ENCODE results near the gene SAMD14.

The SAMD14 gene

DNA sequence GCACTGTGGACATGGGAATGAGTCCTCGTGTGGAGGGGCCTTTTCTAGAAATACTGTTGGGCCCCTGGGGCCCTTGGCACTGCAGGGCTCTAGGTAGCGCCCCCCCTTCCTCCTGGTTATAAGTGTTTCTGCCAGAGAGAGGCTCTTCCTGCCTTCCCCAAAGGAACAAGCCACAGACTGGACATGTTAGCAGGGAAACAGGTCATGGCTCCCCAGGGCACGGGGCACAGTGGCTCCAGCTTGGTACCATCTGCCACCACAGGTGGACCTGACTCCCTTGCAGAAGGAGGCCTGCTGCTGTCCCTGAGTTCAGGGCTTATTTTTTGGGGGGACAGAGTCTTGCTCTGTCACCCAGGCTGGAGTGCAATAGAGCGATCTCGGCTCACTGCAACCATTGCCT is 26.0 kb downstream of the SAMD14 start:
- Histone ChIP-seq H3K4me3 (ENCODE audit: insufficient read depth in 1 of 2, low read depth in 1 of 2, low read length in 2 of 2) (no peak overlapping the region), H3K9ac (ENCODE audit: low read length) (no peak overlapping the region), H4K8ac (ENCODE audit: low read length) (no peak overlapping the region), H4K91ac (ENCODE audit: low read length) (no peak overlapping the region), H3K27me3 (ENCODE audit: control insufficient read depth in 1 of 2, insufficient read depth in 1 of 2, low read length in 2 of 2) (no peaks in the 10 kb centered on the region), H3K27ac (ENCODE audit: low read length, poor library complexity, severe bottlenecking) (no peak overlapping the region), H3K18ac (ENCODE audit: low read depth in 1 of 2, low read length in 2 of 2) (no peak overlapping the region), H3K4me2 (ENCODE audit: low read length, poor library complexity, severe bottlenecking) (no peak overlapping the region), H2BK12ac (ENCODE audit: low read length in 2 of 2) (no peak overlapping the region), H2AFZ (ENCODE audit: low read depth, low read length) (no peak overlapping the region), H3K14ac (ENCODE audit: low read length in 2 of 2) (no peak overlapping the region), H3K4me1 (ENCODE audit: control insufficient read depth, insufficient read depth, low read depth, low read length) (peaks cover 39% of the 10 kb centered on the region), H3K4ac (ENCODE audit: low read depth in 1 of 2, low read length in 2 of 2) (no peak overlapping the region), H2BK120ac (ENCODE audit: low read depth, low read length) (no peak overlapping the region), H3K9me3 (ENCODE audit: control insufficient read depth, low read length) (no peaks in the 10 kb centered on the region), H2AK5ac (ENCODE audit: low read length, severe bottlenecking) (no peak overlapping the region), H2BK15ac (ENCODE audit: low read depth, poor library complexity, severe bottlenecking) (no peak overlapping the region), H2BK5ac (ENCODE audit: low read depth, low read length, poor library complexity, severe bottlenecking) (no peak overlapping the region), H3K79me1 (replicated peaks; ENCODE audit: low read length, poor library complexity, severe bottlenecking) (peaks cover 23% of the 10 kb centered on the region), H3K36me3 (ENCODE audit: control insufficient read depth in 1 of 2, insufficient read depth in 2 of 2, low read depth in 1 of 2, low read length in 2 of 2) (peaks cover 44 to 58% of the 10 kb centered on the region in 2 experiments), H3K23ac (ENCODE audit: low read length in 2 of 2) (no peak overlapping the region)
- no peak for DNase-seq
- 91% methylated on average over 5 of the region's 5 CpGs for WGBS

DNA sequence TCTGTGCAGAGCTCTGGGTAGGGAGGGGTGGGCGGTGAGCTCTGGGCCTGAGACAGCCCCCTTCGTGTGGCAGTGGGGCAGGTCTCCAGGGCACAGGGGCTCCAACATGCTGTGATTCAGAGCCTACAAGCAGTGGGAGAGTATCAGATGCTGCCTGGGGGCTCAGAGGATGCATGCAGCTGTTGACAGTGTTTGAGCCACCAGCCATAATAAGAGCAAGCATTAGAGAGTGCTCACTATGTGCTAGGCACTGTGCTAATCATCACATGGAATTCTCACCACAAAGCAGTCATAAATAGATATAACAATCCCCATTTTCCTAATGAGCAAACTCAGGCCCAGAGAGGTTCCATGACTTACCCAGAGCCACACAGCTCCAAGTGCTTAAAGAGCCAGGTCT is 26.7 kb downstream of the SAMD14 start:
- H3K27me3 ChIP-seq (ENCODE audit: control insufficient read depth in 1 of 2, insufficient read depth in 1 of 2, low read length in 2 of 2): no peaks in the 10 kb centered on the region
- H3K4me3 ChIP-seq (ENCODE audit: insufficient read depth in 1 of 2, low read depth in 1 of 2, low read length in 2 of 2): no peak overlapping the region
- no peak overlapping the region for H3K18ac ChIP-seq (ENCODE audit: low read depth in 1 of 2, low read length in 2 of 2)
- no peak overlapping the region for H2AK5ac ChIP-seq (ENCODE audit: low read length, severe bottlenecking)
- peaks cover 44 to 56% of the 10 kb centered on the region in 2 experiments for H3K36me3 ChIP-seq (ENCODE audit: control insufficient read depth in 1 of 2, insufficient read depth in 2 of 2, low read depth in 1 of 2, low read length in 2 of 2)
- H3K79me1 ChIP-seq (replicated peaks; ENCODE audit: low read length, poor library complexity, severe bottlenecking): peaks cover 23% of the 10 kb centered on the region
- H2BK120ac ChIP-seq (ENCODE audit: low read depth, low read length): no peak overlapping the region
- no peak overlapping the region for H2BK15ac ChIP-seq (ENCODE audit: low read depth, poor library complexity, severe bottlenecking)
- no peak overlapping the region for H2BK12ac ChIP-seq (ENCODE audit: low read length in 2 of 2)
- H3K14ac ChIP-seq (ENCODE audit: low read length in 2 of 2): no peak overlapping the region
- H4K8ac ChIP-seq (ENCODE audit: low read length): no peak overlapping the region
- no peaks in the 10 kb centered on the region for H3K9me3 ChIP-seq (ENCODE audit: control insufficient read depth, low read length)
- 81% methylated on average over 2 of the region's 2 CpGs for WGBS
- H3K4me2 ChIP-seq (ENCODE audit: low read length, poor library complexity, severe bottlenecking): no peak overlapping the region
- no peak overlapping the region for H3K27ac ChIP-seq (ENCODE audit: low read length, poor library complexity, severe bottlenecking)
- DNase-seq: no peak
- H3K4me1 ChIP-seq (ENCODE audit: control insufficient read depth, insufficient read depth, low read depth, low read length): peaks cover 40% of the 10 kb centered on the region
- H3K4ac ChIP-seq (ENCODE audit: low read depth in 1 of 2, low read length in 2 of 2): no peak overlapping the region
- H3K23ac ChIP-seq (ENCODE audit: low read length in 2 of 2): no peak overlapping the region
- H4K91ac ChIP-seq (ENCODE audit: low read length): no peak overlapping the region
- no peak overlapping the region for H3K9ac ChIP-seq (ENCODE audit: low read length)
- H2BK5ac ChIP-seq (ENCODE audit: low read depth, low read length, poor library complexity, severe bottlenecking): no peak overlapping the region
- H2AFZ ChIP-seq (ENCODE audit: low read depth, low read length): no peak overlapping the region

- Histone ChIP-seq H4K91ac (ENCODE audit: low read length) (no peak overlapping the region), H3K23ac (ENCODE audit: low read length in 2 of 2) (no peak overlapping the region), H3K79me1 (replicated peaks; ENCODE audit: low read length, poor library complexity, severe bottlenecking) (peaks cover 21% of the 10 kb centered on the region)
These were observed 27.6 kb downstream of the SAMD14 start for GRCh38 chr17:50102164-50102991.

DNA sequence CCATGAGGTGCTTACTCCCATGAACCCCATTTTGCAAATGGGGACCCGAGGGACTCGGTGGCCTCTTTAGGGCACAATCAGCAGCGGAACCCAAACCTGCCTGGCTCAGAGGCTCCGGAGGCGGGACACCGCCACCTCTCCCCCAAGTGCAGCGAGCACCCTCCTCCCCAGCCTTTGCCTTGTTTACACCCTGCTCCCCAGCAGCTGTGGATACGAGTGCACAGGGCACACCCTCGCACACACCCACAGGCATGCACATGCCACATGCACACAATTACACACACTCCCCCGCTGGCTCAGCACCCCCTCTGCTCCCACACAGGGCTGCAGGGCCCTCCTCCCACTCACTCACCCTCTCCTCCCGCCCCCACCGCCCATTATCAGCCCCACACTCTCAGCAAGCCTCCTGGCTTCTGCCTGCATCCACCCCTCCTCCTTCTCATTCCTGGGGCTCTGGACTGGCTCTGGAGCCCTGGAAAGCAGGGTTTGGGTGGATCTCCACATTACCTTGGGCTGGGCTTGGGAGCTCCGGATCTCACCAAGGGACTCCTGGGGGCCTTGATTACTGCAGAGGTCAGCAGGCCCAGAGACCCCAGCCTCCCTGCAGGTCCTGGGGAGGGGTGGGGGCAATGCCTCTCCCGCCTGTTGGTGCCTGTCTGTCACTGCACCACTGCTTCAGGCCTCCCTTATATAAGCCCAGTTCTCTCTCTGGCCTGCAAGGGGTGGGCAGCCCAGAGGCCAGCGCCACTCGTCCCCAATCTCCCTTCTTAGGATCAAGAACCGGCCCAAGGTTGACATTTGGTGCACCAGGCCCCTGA is 28.4 kb downstream of the SAMD14 start:
- Histone ChIP-seq H3K23ac (ENCODE audit: low read length in 2 of 2) (no peak overlapping the region), H3K14ac (ENCODE audit: low read length in 2 of 2) (peak overlapping the region in 1 of 2 experiments; percentile 77), H3K27ac (ENCODE audit: low read length, poor library complexity, severe bottlenecking) (peak overlapping the region; percentile 66), H3K27me3 (ENCODE audit: control insufficient read depth in 1 of 2, insufficient read depth in 1 of 2, low read length in 2 of 2) (no peaks in the 10 kb centered on the region), H4K91ac (ENCODE audit: low read length) (no peak overlapping the region), H3K4me2 (ENCODE audit: low read length, poor library complexity, severe bottlenecking) (peak overlapping the region; percentile 51), H2BK12ac (ENCODE audit: low read length in 2 of 2) (peak overlapping the region in 1 of 2 experiments; percentile 45), H2BK15ac (ENCODE audit: low read depth, poor library complexity, severe bottlenecking) (no peak overlapping the region), H4K8ac (ENCODE audit: low read length) (no peak overlapping the region), H2BK5ac (ENCODE audit: low read depth, low read length, poor library complexity, severe bottlenecking) (no peak overlapping the region), H3K18ac (ENCODE audit: low read depth in 1 of 2, low read length in 2 of 2) (peak overlapping the region in 1 of 2 experiments; percentile 0), H3K36me3 (ENCODE audit: control insufficient read depth in 1 of 2, insufficient read depth in 2 of 2, low read depth in 1 of 2, low read length in 2 of 2) (peaks cover 43 to 50% of the 10 kb centered on the region in 2 experiments), H2AK5ac (ENCODE audit: low read length, severe bottlenecking) (no peak overlapping the region), H2BK120ac (ENCODE audit: low read depth, low read length) (no peak overlapping the region), H3K4me1 (ENCODE audit: control insufficient read depth, insufficient read depth, low read depth, low read length) (peaks cover 43% of the 10 kb centered on the region), H3K4ac (ENCODE audit: low read depth in 1 of 2, low read length in 2 of 2) (no peak overlapping the region), H3K79me1 (replicated peaks; ENCODE audit: low read length, poor library complexity, severe bottlenecking) (peaks cover 26% of the 10 kb centered on the region), H3K4me3 (ENCODE audit: insufficient read depth in 1 of 2, low read depth in 1 of 2, low read length in 2 of 2) (peak overlapping the region in 1 of 2 experiments; percentile 37), H3K9me3 (ENCODE audit: control insufficient read depth, low read length) (no peaks in the 10 kb centered on the region), H2AFZ (ENCODE audit: low read depth, low read length) (no peak overlapping the region), H3K9ac (ENCODE audit: low read length) (peak overlapping the region; percentile 61)
- 46% methylated on average over 17 of the region's 17 CpGs for WGBS
- peak; percentile 50 for DNase-seq

More at GRCh38 chr17:50102164-50102991, 27.6 kb downstream of the SAMD14 start:
- Histone ChIP-seq H3K4me1 (ENCODE audit: control insufficient read depth, insufficient read depth, low read depth, low read length) (peaks cover 37% of the 10 kb centered on the region), H2AK5ac (ENCODE audit: low read length, severe bottlenecking) (peak overlapping the region; percentile 14), H3K27ac (ENCODE audit: low read length, poor library complexity, severe bottlenecking) (peak overlapping the region; percentile 66), H3K4me2 (ENCODE audit: low read length, poor library complexity, severe bottlenecking) (no peak overlapping the region), H3K4me3 (ENCODE audit: insufficient read depth in 1 of 2, low read depth in 1 of 2, low read length in 2 of 2) (no peak overlapping the region), H4K8ac (ENCODE audit: low read length) (no peak overlapping the region), H2BK120ac (ENCODE audit: low read depth, low read length) (no peak overlapping the region), H3K4ac (ENCODE audit: low read depth in 1 of 2, low read length in 2 of 2) (no peak overlapping the region), H3K9me3 (ENCODE audit: control insufficient read depth, low read length) (no peaks in the 10 kb centered on the region), H2BK12ac (ENCODE audit: low read length in 2 of 2) (peak overlapping the region in 1 of 2 experiments; percentile 45), H2BK5ac (ENCODE audit: low read depth, low read length, poor library complexity, severe bottlenecking) (no peak overlapping the region), H3K14ac (ENCODE audit: low read length in 2 of 2) (no peak overlapping the region), H2AFZ (ENCODE audit: low read depth, low read length) (no peak overlapping the region), H3K36me3 (ENCODE audit: control insufficient read depth in 1 of 2, insufficient read depth in 2 of 2, low read depth in 1 of 2, low read length in 2 of 2) (peaks cover 46 to 55% of the 10 kb centered on the region in 2 experiments), H3K18ac (ENCODE audit: low read depth in 1 of 2, low read length in 2 of 2) (no peak overlapping the region), H3K9ac (ENCODE audit: low read length) (peak overlapping the region; percentile 51), H2BK15ac (ENCODE audit: low read depth, poor library complexity, severe bottlenecking) (no peak overlapping the region), H3K27me3 (ENCODE audit: control insufficient read depth in 1 of 2, insufficient read depth in 1 of 2, low read length in 2 of 2) (no peaks in the 10 kb centered on the region)
- no peak for DNase-seq
- 85% methylated on average over 13 of the region's 15 CpGs for WGBS

All from mesenchymal stem cell (in vitro differentiated cells and primary cell).